Measurements from ENCODE around the gene NRBF2.

GRCh38 chr10:63140077-63140476 lies 6.9 kb downstream of the NRBF2 start:
- TF ChIP-seq CTCF (conservative IDR thresholded peaks at IDR 0.05; ENCODE audit: low read length), result no peak
- no peak for TF ChIP-seq EZH2phosphoT487 (IDR thresholded peaks at IDR 0.05; ENCODE audit: borderline replicate concordance)
